H1 (cell line): Measurements from ENCODE around the gene DSCAM. TPM values are rescaled to one million over a fixed set of nuclear protein-coding genes. Genes with fewer than 3 reads are reported as not detected.

Experiments used
- CTCF ChIA-PET: fragments of 300-600 bp; sonication (Branson Sonifier 250); formaldehyde crosslinking; loops from one replicate; lab custom pipeline; 2021; ENCODE audit not compliant: partially characterized antibody; lab: Charles Lee
- POLR2A ChIA-PET: fragments of 300-600 bp; sonication (Branson Sonifier 250); formaldehyde crosslinking; loops from one replicate; lab custom pipeline; 2021; ENCODE audit warnings: inconsistent platforms; ENCODE audit not compliant: partially characterized antibody; lab: Charles Lee
- DNase-seq, 2 experiments: peaks; one replicate each; pipeline versions ENCODE4 v3.0.0 to v3.0.0-alpha.2; 2010 to 2022; ENCODE audit warnings: low spot score in 2 of 2, low read depth in 1 of 2, mixed read lengths in 1 of 2
- FAIRE-seq: peaks from 2 replicates; lab custom pipeline; 2011; peaks lifted over from hg19 to GRCh38; lab: Jason Lieb, UNC
- H2AFZ ChIP-seq: 2 replicates; pipeline ENCODE4 v1.8.1; 2012; ENCODE audit warnings: low read length, inconsistent platforms
- H2AK5ac ChIP-seq: 2 replicates; pipeline ENCODE4 v1.6.1; 2013; ENCODE audit warnings: low read depth, low read length
- H2BK120ac ChIP-seq: replicated peaks from 2 replicates; pipeline ENCODE3; 2013; ENCODE audit warnings: low read depth, low read length, inconsistent platforms
- H2BK12ac ChIP-seq: 2 replicates; pipeline ENCODE4 v1.6.1; 2013; ENCODE audit warnings: low read depth, low read length
- H2BK15ac ChIP-seq: 2 replicates; pipeline ENCODE4 v1.6.1; 2013; ENCODE audit warnings: low read length
- H2BK20ac ChIP-seq: 2 replicates; pipeline ENCODE4 v1.6.1; 2013; ENCODE audit warnings: low read length
- H2BK5ac ChIP-seq: 2 replicates; pipeline ENCODE4 v1.6.1; 2013; ENCODE audit warnings: low read depth, low read length
- H3K14ac ChIP-seq: 2 replicates; pipeline ENCODE4 v1.6.1; 2013; ENCODE audit warnings: inconsistent platforms; ENCODE audit not compliant: insufficient read length
- H3K18ac ChIP-seq: 2 replicates; pipeline ENCODE4 v1.6.1; 2013; ENCODE audit warnings: low read length; ENCODE audit errors: extremely low read depth
- H3K23ac ChIP-seq: 2 replicates; pipeline ENCODE4 v1.6.1; 2013; ENCODE audit warnings: inconsistent platforms; ENCODE audit not compliant: insufficient read length
- H3K23me2 ChIP-seq: 2 replicates; pipeline ENCODE4 v1.6.1; 2013; ENCODE audit warnings: low read depth, low read length
- H3K27ac ChIP-seq: 2 replicates; pipeline ENCODE4 v1.6.1; 2011; ENCODE audit warnings: low read depth, low read length, inconsistent platforms
- H3K27me3 ChIP-seq, 4 experiments: replicated peaks in 1 of 4; 1 replicate in 1 of 4; 2 replicates in 3 of 4; pipeline versions ENCODE4 v1.6.1 to v1.8.1; 2011 to 2013; ENCODE audit warnings: low read length in 3 of 4, mild to moderate bottlenecking in 3 of 4, inconsistent platforms in 2 of 4, mixed read lengths in 2 of 4, moderate library complexity in 1 of 4; ENCODE audit not compliant: control insufficient read depth in 3 of 4, insufficient read depth in 3 of 4; ENCODE audit errors: extremely low read depth in 1 of 4
- H3K36me3 ChIP-seq, 4 experiments: 2 replicates each; pipeline versions ENCODE4 v1.6.1 to v1.8.1; 2011 to 2013; ENCODE audit warnings: mild to moderate bottlenecking in 4 of 4, low read length in 3 of 4, moderate library complexity in 2 of 4, control low read depth in 1 of 4, inconsistent platforms in 1 of 4; ENCODE audit not compliant: insufficient read depth in 4 of 4, control insufficient read depth in 2 of 4
- H3K4ac ChIP-seq: replicated peaks from 2 replicates; pipeline ENCODE3; 2013; ENCODE audit warnings: low read length, low read depth, mixed read lengths, inconsistent platforms; ENCODE audit not compliant: insufficient read length
- H3K4me1 ChIP-seq, 4 experiments: replicated peaks in 1 of 4; 1 replicate in 1 of 4; 2 replicates in 3 of 4; pipeline versions ENCODE4 v1.6.1 to v1.8.1; 2011 to 2013; ENCODE audit warnings: low read length in 3 of 4, inconsistent platforms in 2 of 4, mixed read lengths in 1 of 4; ENCODE audit not compliant: insufficient read depth in 4 of 4, control insufficient read depth in 3 of 4
- H3K4me2 ChIP-seq, 2 experiments: 2 replicates each; pipeline versions ENCODE4 v1.6.1 to v1.8.1; 2011 to 2013; ENCODE audit warnings: low read depth in 2 of 2, low read length in 2 of 2, control low read depth in 1 of 2, inconsistent platforms in 1 of 2, mild to moderate bottlenecking in 1 of 2; ENCODE audit not compliant: insufficient read depth in 1 of 2
- H3K4me3 ChIP-seq, 4 experiments: fragments of 200-600, 300-600 bp in 1 of 4; sonication (generic), shearing (Covaris generic), sonication (Bioruptor Twin) in 1 of 4; 2 replicates each; pipeline versions ENCODE4 v1.5.1 to v1.8.1; 2011 to 2016; ENCODE audit warnings: low read length in 4 of 4, low read depth in 3 of 4, control low read depth in 2 of 4, inconsistent platforms in 2 of 4, mild to moderate bottlenecking in 2 of 4, mixed read lengths in 1 of 4, moderate library complexity in 1 of 4; ENCODE audit not compliant: insufficient read depth in 2 of 4; ENCODE audit errors: extremely low read depth in 1 of 4
- H3K56ac ChIP-seq: replicated peaks from 2 replicates; pipeline ENCODE3; 2013; ENCODE audit warnings: low read depth, mild to moderate bottlenecking, mixed read lengths, low read length, inconsistent platforms; ENCODE audit not compliant: insufficient read length
- H3K79me1 ChIP-seq: 2 replicates; pipeline ENCODE4 v1.6.1; 2013; ENCODE audit warnings: low read depth, low read length, control low read depth
- H3K79me2 ChIP-seq, 2 experiments: 2 replicates each; pipeline versions ENCODE4 v1.6.1 to v1.8.1; 2012 to 2013; ENCODE audit warnings: low read length in 2 of 2, mild to moderate bottlenecking in 2 of 2, inconsistent platforms in 1 of 2; ENCODE audit not compliant: insufficient read depth in 2 of 2, control insufficient read depth in 1 of 2
- H3K9ac ChIP-seq, 4 experiments: replicated peaks in 1 of 4; 1 replicate in 1 of 4; 2 replicates in 3 of 4; pipeline versions ENCODE4 v1.6.1 to v1.8.1; 2011 to 2013; ENCODE audit warnings: low read depth in 3 of 4, low read length in 3 of 4, control low read depth in 2 of 4, mild to moderate bottlenecking in 2 of 4, moderate library complexity in 2 of 4, inconsistent platforms in 1 of 4; ENCODE audit errors: extremely low read depth in 1 of 4
- H3K9me3 ChIP-seq, 2 experiments: 2 replicates each; pipeline versions ENCODE4 v1.6.1 to v1.8.1; 2012 to 2013; ENCODE audit warnings: mild to moderate bottlenecking in 2 of 2, moderate library complexity in 2 of 2, control low read depth in 1 of 2, inconsistent platforms in 1 of 2, low read depth in 1 of 2, low read length in 1 of 2, mixed read lengths in 1 of 2; ENCODE audit not compliant: insufficient read depth in 2 of 2
- H4K20me1 ChIP-seq, 2 experiments: replicated peaks in 1 of 2; 2 replicates each; pipeline versions ENCODE3 to v1.8.1; 2011 to 2013; ENCODE audit warnings: inconsistent platforms in 2 of 2, low read length in 2 of 2, mild to moderate bottlenecking in 1 of 2; ENCODE audit not compliant: insufficient read depth in 2 of 2, control insufficient read depth in 1 of 2
- H4K5ac ChIP-seq: 2 replicates; pipeline ENCODE4 v1.6.1; 2013; ENCODE audit warnings: low read length, low read depth, mixed read lengths, inconsistent platforms; ENCODE audit not compliant: insufficient read length
- H4K8ac ChIP-seq: 2 replicates; pipeline ENCODE4 v1.8.0; 2013; ENCODE audit warnings: mild to moderate bottlenecking, moderate library complexity, low read length, inconsistent platforms; ENCODE audit not compliant: insufficient read depth; ENCODE audit errors: extremely low read depth
- H4K91ac ChIP-seq: replicated peaks from 2 replicates; pipeline ENCODE3; 2013; ENCODE audit warnings: low read length, mixed read lengths, inconsistent platforms; ENCODE audit not compliant: insufficient read length
- CHD1 ChIP-seq: IDR thresholded peaks from 2 replicates; pipeline ENCODE4 v1.6.1; 2012; ENCODE audit warnings: low read depth, low read length, improper control_type of control experiment
- CTBP2 ChIP-seq: IDR thresholded peaks from 2 replicates; pipeline ENCODE4 v1.7.0; 2011; ENCODE audit warnings: borderline replicate concordance, mild to moderate bottlenecking, moderate library complexity, mixed read lengths, low read length; ENCODE audit not compliant: insufficient read depth, insufficient read length
- JUN ChIP-seq: IDR thresholded peaks from 2 replicates; pipeline ENCODE4 v1.6.1; 2011; ENCODE audit warnings: low read depth, mild to moderate bottlenecking, improper control_type of control experiment, low read length
- KDM1A ChIP-seq: fragments of 200-600, 300-600 bp; sonication (generic); IDR thresholded peaks from 2 replicates; pipeline ENCODE4 v1.7.1; 2016; ENCODE audit warnings: mild to moderate bottlenecking, low read length, borderline replicate concordance
- KDM4A ChIP-seq: IDR thresholded peaks from one replicate; pipeline ENCODE4 v1.7.1; 2012; ENCODE audit warnings: low read depth, mild to moderate bottlenecking, moderate library complexity, low read length, inconsistent platforms; ENCODE audit not compliant: severe bottlenecking
- KDM5A ChIP-seq: fragments of 200-600 bp; IDR thresholded peaks from 2 replicates; pipeline ENCODE4 v1.7.1; 2012; ENCODE audit warnings: mild to moderate bottlenecking, low read length, inconsistent platforms, mixed read lengths
- MAFK ChIP-seq: IDR thresholded peaks from 2 replicates; pipeline ENCODE4 v1.6.1; 2012; ENCODE audit warnings: low read depth, mild to moderate bottlenecking, improper control_type of control experiment, low read length
- NANOG ChIP-seq: IDR thresholded peaks from 2 replicates; pipeline ENCODE4 v1.6.1; 2011; ENCODE audit warnings: low read length, low read depth, mild to moderate bottlenecking, inconsistent platforms; ENCODE audit not compliant: insufficient read depth, poor library complexity, severe bottlenecking
- NRF1 ChIP-seq: IDR thresholded peaks from 2 replicates; pipeline ENCODE4 v1.6.1; 2011; ENCODE audit warnings: mild to moderate bottlenecking, low read depth, low read length, improper control_type of control experiment
- POLR2A ChIP-seq, 2 experiments: IDR thresholded peaks; 1 replicate in 1 of 2; 2 replicates in 1 of 2; pipeline ENCODE4 v1.6.1; 2011; ENCODE audit warnings: low read depth in 2 of 2, low read length in 2 of 2, mild to moderate bottlenecking in 2 of 2; ENCODE audit errors: control extremely low read depth in 1 of 2
- POU5F1 ChIP-seq: IDR thresholded peaks from 2 replicates; pipeline ENCODE4 v1.6.1; 2011; ENCODE audit warnings: low read depth, mild to moderate bottlenecking, low read length, moderate library complexity
- RBBP5 ChIP-seq: IDR thresholded peaks from 2 replicates; pipeline ENCODE4 v1.7.1; 2012; ENCODE audit warnings: low read depth, mild to moderate bottlenecking, inconsistent platforms, low read length, moderate library complexity, borderline replicate concordance
- RFX5 ChIP-seq: IDR thresholded peaks from 2 replicates; pipeline ENCODE4 v1.6.1; 2011; ENCODE audit warnings: low read depth, low read length, improper control_type of control experiment, borderline replicate concordance
- SP1 ChIP-seq: IDR thresholded peaks from 2 replicates; pipeline ENCODE4 v1.6.1; 2011; ENCODE audit warnings: low read depth, low read length
- TAF7 ChIP-seq: optimal IDR thresholded peaks from 2 replicates; pipeline ENCODE3; 2011; ENCODE audit warnings: low read depth, mild to moderate bottlenecking, inconsistent platforms, low read length, moderate library complexity, borderline replicate concordance
- WGBS, 2 experiments: shearing (Covaris generic) in 1 of 2; methylation state at CpG; one replicate each; pipeline versions ENCODE4 v1.1.6 to v1.1.7; 2013 to 2015; ENCODE audit warnings: low lambda C conversion rate in 2 of 2, mixed read lengths in 2 of 2, inconsistent platforms in 1 of 2, low coverage in 1 of 2, missing lambda C conversion rate in 1 of 2; ENCODE audit not compliant: insufficient replicate concordance in 2 of 2, insufficient coverage in 1 of 2, insufficient read length in 1 of 2; ENCODE audit errors: extremely low coverage in 1 of 2, missing lambda C conversion rate in 1 of 2; 5-methylcytosine and 5-hydroxymethylcytosine counted together
- polyA plus RNA-seq, 7 experiments: library from polyadenylated mRNA; depleted of rRNA in 3 of 7; stranded (reverse) in 5 of 7; unstranded in 2 of 7; fragments of >200 nt in 5 of 7; fragments of 200-250 nt in 2 of 7; gene quantifications; 1 replicate in 5 of 7; 2 replicates in 1 of 7; 4 replicates in 1 of 7; pipeline versions ENCODE4 v1.2.1 to v1.2.3, GENCODE V29; 2011 to 2013; ENCODE audit warnings: missing spikeins in 2 of 7, mixed read lengths in 2 of 7
- total RNA-seq: library from RNA; stranded (reverse); fragmentation: NEBNext Ultra II Directional; extraction: Animal tissue kit (Norgen Biotek cat#: 25700); gene quantifications from 2 replicates; pipeline ENCODE4 v1.2.1, GENCODE V29; 2021

The DSCAM gene
- total and polyA plus RNA-seq, 2 of the 8 experiments (the other 6 are each of a cell fraction or from before 2014, with no cell fraction given), result 0.02 to 0.15 TPM

DNA sequence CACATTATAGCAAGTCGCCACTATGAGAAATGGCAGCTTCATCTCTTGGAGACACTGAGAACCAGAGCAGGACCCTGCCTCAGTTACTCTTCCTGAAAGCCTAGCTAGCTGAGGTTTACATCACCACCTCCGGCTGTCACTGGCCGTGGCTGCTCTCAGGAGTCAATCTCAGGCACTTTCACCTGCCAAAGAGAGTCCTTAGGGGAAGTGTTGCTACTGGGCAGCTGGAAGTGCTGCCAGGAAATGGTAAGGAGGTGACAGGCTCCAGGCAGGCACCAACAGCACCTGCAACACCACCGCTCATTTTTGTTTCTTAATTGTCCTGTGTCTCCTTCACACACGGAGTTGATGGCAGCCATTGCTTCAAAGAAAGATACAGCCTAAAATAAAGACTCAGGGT lies 92.5 kb downstream of the DSCAM start:
- TF ChIP-seq MAFK (no peak), RBBP5 (no peak), KDM4A (no peak), POU5F1 (no peak), SP1 (no peak), CHD1 (no peak), RFX5 (no peak), TAF7 (no peak), KDM1A (no peak), KDM5A (no peak), CTBP2 (no peak), NANOG (no peak), POLR2A (IDR thresholded peaks at IDR 0.05; ENCODE audit: control extremely low read depth in 1 of 2, low read depth in 2 of 2, low read length in 2 of 2) (no peak), NRF1 (no peak), JUN (no peak)
- Histone ChIP-seq H3K23me2 (no peaks in the 10 kb centered on the region), H2BK20ac (no peak overlapping the region), H3K23ac (no peak overlapping the region), H3K36me3 (no peaks in the 10 kb centered on the region), H3K27ac (no peak overlapping the region), H3K56ac (no peak overlapping the region), H3K18ac (no peak overlapping the region), H3K9me3 (no peaks in the 10 kb centered on the region), H2BK5ac (no peak overlapping the region), H4K5ac (no peak overlapping the region), H3K4ac (no peak overlapping the region), H3K4me3 (no peak overlapping the region), H3K79me1 (no peaks in the 10 kb centered on the region), H2AK5ac (no peak overlapping the region), H3K79me2 (no peaks in the 10 kb centered on the region), H2BK120ac (no peak overlapping the region), H3K4me2 (no peak overlapping the region), H3K27me3 (no peaks in the 10 kb centered on the region), H3K4me1 (peaks cover 2 to 9% (median 3%) of the 10 kb centered on the region in 4 experiments; a peak in 5 of 7 replicates), H2BK15ac (no peak overlapping the region), H3K9ac (no peak overlapping the region), H4K91ac (no peak overlapping the region), H4K20me1 (no peaks in the 10 kb centered on the region), H2BK12ac (no peak overlapping the region), H3K14ac (no peak overlapping the region), H2AFZ (no peak overlapping the region), H4K8ac (no peak overlapping the region)
- ChIA-PET POLR2A (no interaction called here), CTCF (no interaction called here)
- 69% methylated on average over 4 of the region's 5 CpGs; no CpG with 5 or more reads in 1 of the 2 experiments for WGBS, 2 experiments
- FAIRE-seq (no peak), DNase-seq (no peak)
